ENCODE results near the gene ZNF567. TPM values are rescaled to one million over a fixed set of nuclear protein-coding genes. Genes with fewer than 3 reads are reported as not detected.
"Not testable (repeated sequence)": the region's sequence is repeated elsewhere in the genome, so short reads cannot be mapped to it uniquely, and the experiment has no call there.

Gene ZNF567
- total RNA-seq, 4 donors from 2014 or later = 6.7 to 12.7 (median 8.7) TPM

- Histone ChIP-seq H3K36me3 (peaks cover 3 to 100% (median 38%) of the 10 kb centered on the region in 3 donors), H3K27me3 (no peaks in the 10 kb centered on the region), H3K4me1 (no peaks in the 10 kb centered on the region), H3K4me3 (no peak overlapping the region), H3K27ac (no peak overlapping the region), H3K9me3 (peaks cover 13 to 100% (median 68%) of the 10 kb centered on the region in 4 donors)
- DNase-seq (ENCODE audit: low spot score in 2 of 2) = no peak
- TF ChIP-seq, protein P1, sequence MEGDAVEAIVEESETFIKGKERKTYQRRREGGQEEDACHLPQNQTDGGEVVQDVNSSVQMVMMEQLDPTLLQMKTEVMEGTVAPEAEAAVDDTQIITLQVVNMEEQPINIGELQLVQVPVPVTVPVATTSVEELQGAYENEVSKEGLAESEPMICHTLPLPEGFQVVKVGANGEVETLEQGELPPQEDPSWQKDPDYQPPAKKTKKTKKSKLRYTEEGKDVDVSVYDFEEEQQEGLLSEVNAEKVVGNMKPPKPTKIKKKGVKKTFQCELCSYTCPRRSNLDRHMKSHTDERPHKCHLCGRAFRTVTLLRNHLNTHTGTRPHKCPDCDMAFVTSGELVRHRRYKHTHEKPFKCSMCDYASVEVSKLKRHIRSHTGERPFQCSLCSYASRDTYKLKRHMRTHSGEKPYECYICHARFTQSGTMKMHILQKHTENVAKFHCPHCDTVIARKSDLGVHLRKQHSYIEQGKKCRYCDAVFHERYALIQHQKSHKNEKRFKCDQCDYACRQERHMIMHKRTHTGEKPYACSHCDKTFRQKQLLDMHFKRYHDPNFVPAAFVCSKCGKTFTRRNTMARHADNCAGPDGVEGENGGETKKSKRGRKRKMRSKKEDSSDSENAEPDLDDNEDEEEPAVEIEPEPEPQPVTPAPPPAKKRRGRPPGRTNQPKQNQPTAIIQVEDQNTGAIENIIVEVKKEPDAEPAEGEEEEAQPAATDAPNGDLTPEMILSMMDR (IDR thresholded peaks at IDR 0.05) = no peak
- TF ChIP-seq EP300 (IDR thresholded peaks at IDR 0.05) = no peak
- no peak for TF ChIP-seq POLR2A (IDR thresholded peaks at IDR 0.05)
- 96 to 99% methylated on average over 10 of the region's 10 CpGs for WGBS, 2 donors
These were observed 32.5 kb downstream of the ZNF567 start for GRCh38 chr19:36719687-36720556.

- peaks cover 0 to 95% (median 10%) of the 10 kb centered on the region in 3 donors for H3K36me3 ChIP-seq
- H3K27me3 ChIP-seq; H3K4me1 ChIP-seq; H3K4me3 ChIP-seq; H3K27ac ChIP-seq; DNase-seq (ENCODE audit: low spot score in 2 of 2): not testable (repeated sequence)
- 50 to 53% methylated on average over 9 of the region's 9 CpGs for WGBS, 2 donors
- peaks cover 3 to 100% (median 51%) of the 10 kb centered on the region in 4 donors for H3K9me3 ChIP-seq
These were observed 48.8 kb downstream of the ZNF567 start for GRCh38 chr19:36736166-36736565.

GRCh38 chr19:36745870-36746269, 58.5 kb downstream of the ZNF567 start:
- TF ChIP-seq POLR2A (IDR thresholded peaks at IDR 0.05) = no peak
- TF ChIP-seq, protein P1 (IDR thresholded peaks at IDR 0.05) = no peak
- TF ChIP-seq EP300 (IDR thresholded peaks at IDR 0.05) = no peak

DNA sequence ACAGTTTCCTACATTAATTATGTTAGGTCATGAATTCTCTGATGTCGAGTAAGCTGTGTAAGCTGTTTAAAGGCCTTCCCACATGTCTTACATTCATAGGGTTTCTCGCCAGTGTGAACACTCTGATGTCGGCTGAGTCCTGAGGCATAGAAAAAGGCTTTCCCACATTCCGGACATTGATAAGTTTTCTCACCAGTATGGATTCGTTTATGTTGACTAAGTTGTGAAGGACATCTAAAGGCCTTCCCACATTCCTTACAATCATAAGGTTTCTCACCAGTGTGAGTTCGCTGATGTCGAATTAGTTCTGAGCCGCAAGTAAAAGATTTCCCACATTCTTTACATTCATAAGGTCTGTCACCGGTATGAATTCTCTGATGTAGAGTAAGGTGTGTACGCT, 60.3 kb downstream of the ZNF567 start:
- no peak overlapping the region for H3K4me3 ChIP-seq
- H3K36me3 ChIP-seq = peaks cover 6 to 100% (median 13%) of the 10 kb centered on the region in 3 donors
- TF ChIP-seq, protein P1 (IDR thresholded peaks at IDR 0.05) = no peak
- no peak for TF ChIP-seq EP300 (IDR thresholded peaks at IDR 0.05)
- TF ChIP-seq POLR2A (IDR thresholded peaks at IDR 0.05) = no peak
- no peaks in the 10 kb centered on the region for H3K4me1 ChIP-seq
- H3K9me3 ChIP-seq = peaks cover 12 to 100% (median 61%) of the 10 kb centered on the region in 4 donors
- no peak overlapping the region for H3K27ac ChIP-seq
- 93 to 95% methylated on average over 10 of the region's 10 CpGs for WGBS, 2 donors
- no peaks in the 10 kb centered on the region for H3K27me3 ChIP-seq
- DNase-seq (ENCODE audit: low spot score in 2 of 2) = no peak

More at GRCh38 chr19:36745870-36746269, 58.5 kb downstream of the ZNF567 start:
- H3K36me3 ChIP-seq = peaks cover 6 to 100% (median 13%) of the 10 kb centered on the region in 3 donors
- no peak for DNase-seq (ENCODE audit: low spot score in 2 of 2)
- H3K4me1 ChIP-seq = no peaks in the 10 kb centered on the region
- 97% methylated on average over 4 of the region's 4 CpGs for WGBS, 2 donors
- no peak overlapping the region for H3K4me3 ChIP-seq
- H3K9me3 ChIP-seq = peaks cover 12 to 100% (median 60%) of the 10 kb centered on the region in 4 donors
- no peaks in the 10 kb centered on the region for H3K27me3 ChIP-seq
- no peak overlapping the region for H3K27ac ChIP-seq

- no peak overlapping the region for H3K27ac ChIP-seq
- DNase-seq (ENCODE audit: low spot score in 2 of 2) = no peak
- no peaks in the 10 kb centered on the region for H3K4me1 ChIP-seq
- no peaks in the 10 kb centered on the region for H3K27me3 ChIP-seq
- TF ChIP-seq, protein P1 (IDR thresholded peaks at IDR 0.05) = no peak
- TF ChIP-seq POLR2A (IDR thresholded peaks at IDR 0.05) = no peak
- no peak for TF ChIP-seq EP300 (IDR thresholded peaks at IDR 0.05)
- H3K9me3 ChIP-seq = peaks cover 12 to 100% (median 60%) of the 10 kb centered on the region in 4 donors
- peaks cover 6 to 100% (median 13%) of the 10 kb centered on the region in 3 donors for H3K36me3 ChIP-seq
- H3K4me3 ChIP-seq = no peak overlapping the region
- 93 to 96% methylated on average over 10 of the region's 10 CpGs for WGBS, 2 donors
These were observed 61.2 kb downstream of the ZNF567 start for GRCh38 chr19:36748431-36749275.

DNA sequence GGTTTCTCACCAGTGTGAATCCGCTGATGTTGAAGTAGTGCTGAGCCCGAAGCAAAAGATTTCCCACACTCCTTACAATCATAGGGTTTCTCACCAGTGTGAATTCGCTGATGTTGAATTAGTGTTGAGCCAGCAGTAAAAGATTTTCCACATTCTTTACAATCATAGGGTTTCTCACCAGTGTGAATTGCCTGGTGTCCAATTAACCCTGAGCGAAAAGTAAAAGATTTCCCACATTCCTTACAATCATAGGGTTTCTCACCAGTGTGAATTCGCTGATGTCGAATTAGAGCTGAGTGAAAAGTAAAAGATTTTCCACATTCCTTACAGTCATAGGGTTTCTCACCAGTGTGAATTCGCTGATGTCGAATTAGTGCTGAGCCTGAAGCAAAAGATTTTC, 62.2 kb downstream of the ZNF567 start:
- not testable (repeated sequence) for H3K4me1 ChIP-seq; H3K4me3 ChIP-seq; H3K27ac ChIP-seq; H3K27me3 ChIP-seq; DNase-seq (ENCODE audit: low spot score in 2 of 2)
- 94 to 95% methylated on average over 8 of the region's 8 CpGs for WGBS, 2 donors
- peaks cover 6 to 100% (median 13%) of the 10 kb centered on the region in 3 donors for H3K36me3 ChIP-seq
- H3K9me3 ChIP-seq = peaks cover 12 to 100% (median 59%) of the 10 kb centered on the region in 4 donors
